D721Med (cell line): ENCODE results near the gene KLHL28.

Source experiments
- DNase-seq: peaks from one replicate; pipeline ENCODE4 v3.0.0; 2011; ENCODE audit warnings: low spot score; ENCODE audit not compliant: insufficient read length
- FAIRE-seq: peaks from 2 replicates; lab custom pipeline; 2011; peaks lifted over from hg19 to GRCh38; lab: Jason Lieb, UNC
- CTCF ChIP-seq: IDR thresholded peaks from 2 replicates; pipeline ENCODE4 v1.5.1; 2012; ENCODE audit warnings: mild to moderate bottlenecking, control low read depth; ENCODE audit not compliant: insufficient read depth; ENCODE audit errors: missing control alignments

Gene KLHL28

GRCh38 chr14:44960646-44961045 lies 1.1 kb downstream of the KLHL28 start:
- TF ChIP-seq CTCF, result no peak
- DNase-seq (no peak), FAIRE-seq (no peak)

- DNase-seq (no peak), FAIRE-seq (no peak)
- no peak for TF ChIP-seq CTCF
Observed at GRCh38 chr14:44960146-44960545, 1.6 kb downstream of the KLHL28 start.

- FAIRE-seq (no peak), DNase-seq (no peak)
- no peak for TF ChIP-seq CTCF
Observed at GRCh38 chr14:44959538-44959937, 2.2 kb downstream of the KLHL28 start.

GRCh38 chr14:44956866-44957265 lies 4.9 kb downstream of the KLHL28 start:
- DNase-seq (no peak), FAIRE-seq (no peak)
- TF ChIP-seq CTCF, result no peak

- TF ChIP-seq CTCF, result no peak
- no peak for DNase-seq
- FAIRE-seq, result no peak
Observed at GRCh38 chr14:44955528-44955927, 6.2 kb downstream of the KLHL28 start.

GRCh38 chr14:44954750-44955149 lies 7.0 kb downstream of the KLHL28 start:
- no peak for DNase-seq
- no peak for FAIRE-seq

More at GRCh38 chr14:44954750-44955149, 7.0 kb downstream of the KLHL28 start:
- no peak for TF ChIP-seq CTCF
